GM11168 (cell line): ENCODE results near the gene TRIM58.

ENCODE experiments used
- in situ Hi-C: fragments of 300-500 bp; cut with MboI; formaldehyde crosslinking; loops from one replicate; pipeline ENCODE4 v1.12.0; 2022; ENCODE audit warnings: low sequenced_read_pairs; ENCODE audit not compliant: unreplicated experiment

Gene TRIM58, protein sequence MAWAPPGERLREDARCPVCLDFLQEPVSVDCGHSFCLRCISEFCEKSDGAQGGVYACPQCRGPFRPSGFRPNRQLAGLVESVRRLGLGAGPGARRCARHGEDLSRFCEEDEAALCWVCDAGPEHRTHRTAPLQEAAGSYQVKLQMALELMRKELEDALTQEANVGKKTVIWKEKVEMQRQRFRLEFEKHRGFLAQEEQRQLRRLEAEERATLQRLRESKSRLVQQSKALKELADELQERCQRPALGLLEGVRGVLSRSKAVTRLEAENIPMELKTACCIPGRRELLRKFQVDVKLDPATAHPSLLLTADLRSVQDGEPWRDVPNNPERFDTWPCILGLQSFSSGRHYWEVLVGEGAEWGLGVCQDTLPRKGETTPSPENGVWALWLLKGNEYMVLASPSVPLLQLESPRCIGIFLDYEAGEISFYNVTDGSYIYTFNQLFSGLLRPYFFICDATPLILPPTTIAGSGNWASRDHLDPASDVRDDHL

DNA sequence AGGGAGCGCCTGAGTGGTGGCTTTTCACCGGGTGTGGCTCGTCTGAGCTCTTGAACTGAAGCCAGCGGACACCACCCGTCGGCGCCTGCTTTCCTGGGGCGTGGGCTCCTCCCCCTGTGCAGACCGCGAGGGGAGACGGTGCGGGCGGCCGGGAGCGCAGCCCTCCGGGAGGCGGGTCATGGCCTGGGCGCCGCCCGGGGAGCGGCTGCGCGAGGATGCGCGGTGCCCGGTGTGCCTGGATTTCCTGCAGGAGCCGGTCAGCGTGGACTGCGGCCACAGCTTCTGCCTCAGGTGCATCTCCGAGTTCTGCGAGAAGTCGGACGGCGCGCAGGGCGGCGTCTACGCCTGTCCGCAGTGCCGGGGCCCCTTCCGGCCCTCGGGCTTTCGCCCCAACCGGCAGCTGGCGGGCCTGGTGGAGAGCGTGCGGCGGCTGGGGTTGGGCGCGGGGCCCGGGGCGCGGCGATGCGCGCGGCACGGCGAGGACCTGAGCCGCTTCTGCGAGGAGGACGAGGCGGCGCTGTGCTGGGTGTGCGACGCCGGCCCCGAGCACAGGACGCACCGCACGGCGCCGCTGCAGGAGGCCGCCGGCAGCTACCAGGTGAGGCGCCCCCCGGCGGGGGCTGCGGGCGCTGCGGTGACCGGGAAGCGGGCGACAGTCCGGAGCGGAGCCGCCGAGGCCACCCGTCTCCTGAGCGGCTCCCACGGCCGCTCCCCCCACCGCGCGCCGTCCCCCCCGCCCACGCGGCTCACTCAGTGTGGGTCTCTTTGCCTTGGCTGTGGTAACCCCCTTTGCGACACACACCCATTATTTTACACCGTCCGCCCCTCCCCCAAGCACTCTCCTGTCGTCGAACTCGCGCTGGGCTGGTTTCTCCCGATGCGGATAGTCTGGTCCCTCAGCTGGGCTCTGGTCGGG, at the start of gene TRIM58:
Gene TRIM58 (plus strand): TSS at position 119 of the 916 bp plus-strand sequence. CDS start 60 bp downstream, at position 179.
- in situ Hi-C loops = no loop called here

DNA sequence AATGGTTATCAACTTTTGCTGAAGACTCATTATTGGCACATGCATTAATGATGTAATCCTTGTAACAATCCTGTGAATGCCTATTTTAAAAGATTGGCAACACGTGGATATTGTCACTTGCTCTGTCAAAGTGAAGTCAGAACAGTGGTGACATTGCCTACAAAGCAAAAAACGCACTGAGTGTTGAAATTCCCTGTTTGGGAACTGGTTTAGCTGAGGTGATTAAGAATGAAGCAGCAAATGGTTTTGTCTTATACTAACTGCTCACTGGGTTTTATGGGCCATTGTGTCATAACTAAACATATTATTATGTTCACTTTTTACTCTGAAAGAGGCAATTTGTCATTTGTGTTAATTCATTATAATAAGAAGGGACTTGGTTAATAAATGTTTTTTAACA, 44.4 kb upstream of the TRIM58 start:
- in situ Hi-C loops = no loop called here

DNA sequence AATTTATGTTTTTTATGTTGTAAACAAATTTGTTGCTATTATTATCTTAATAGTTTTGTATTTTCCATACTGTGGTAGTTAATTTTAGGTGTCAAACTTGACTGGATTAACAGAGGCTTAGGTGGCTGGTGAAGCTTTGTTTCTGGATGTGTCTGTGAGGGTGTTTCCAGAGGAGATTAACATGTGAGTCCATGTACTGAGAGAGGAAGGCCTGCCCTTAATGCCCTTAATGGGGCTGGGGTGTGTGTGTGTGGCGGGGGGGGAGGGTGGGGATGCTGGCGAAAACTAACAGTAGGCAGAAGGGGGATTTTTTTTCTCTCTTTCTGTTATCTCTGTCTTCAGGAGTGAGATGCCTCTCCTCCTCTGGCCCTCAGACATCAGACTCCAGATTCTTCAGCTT, 34.9 kb upstream of the TRIM58 start:
- in situ Hi-C loops = no loop called here

DNA sequence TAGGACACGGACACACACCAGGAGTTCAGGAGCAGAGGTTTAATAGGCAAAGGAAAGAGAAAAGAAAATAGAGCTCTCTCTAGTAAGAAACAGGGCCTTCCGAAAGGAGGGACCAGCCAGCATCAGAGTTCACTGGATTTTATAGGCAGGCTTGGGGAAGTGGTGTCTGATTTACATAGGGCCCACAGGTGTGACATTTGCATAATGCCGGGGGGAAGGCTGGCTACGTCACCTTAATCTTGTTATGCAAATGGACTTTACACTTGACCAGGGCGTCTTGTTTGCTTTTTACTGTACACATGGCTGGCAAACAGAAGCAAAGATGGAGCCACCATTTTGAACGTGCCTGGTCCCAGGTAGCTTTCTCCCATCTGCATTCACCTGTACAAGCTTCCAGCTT, 33.0 kb upstream of the TRIM58 start, which contains the start of gene OR14A16:
Gene OR14A16 (minus strand): TSS at position 97 of the 400 bp plus-strand sequence. CDS start 8,390 bp downstream, outside the sequence.
- in situ Hi-C loops = no loop called here

DNA sequence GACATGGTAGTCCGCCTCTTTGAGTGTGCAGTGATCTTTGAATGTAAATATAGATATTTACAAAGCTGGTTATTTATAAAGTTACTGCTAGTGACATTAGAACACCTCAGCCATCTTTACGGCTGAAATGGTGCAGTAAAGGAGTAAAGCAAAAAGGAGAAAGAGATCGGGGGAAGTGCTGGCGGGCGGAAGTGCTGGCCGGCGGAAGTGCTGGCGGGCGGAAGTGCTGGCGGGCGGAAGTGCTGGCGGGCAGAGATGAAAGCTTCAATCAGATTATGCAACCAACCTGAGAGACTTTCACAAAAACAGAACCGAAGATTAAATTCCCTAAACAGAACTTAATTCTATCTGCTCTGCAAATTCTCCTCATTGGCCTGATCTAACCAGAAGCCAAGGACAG, 31.6 kb upstream of the TRIM58 start:
- in situ Hi-C loops = no loop called here

DNA sequence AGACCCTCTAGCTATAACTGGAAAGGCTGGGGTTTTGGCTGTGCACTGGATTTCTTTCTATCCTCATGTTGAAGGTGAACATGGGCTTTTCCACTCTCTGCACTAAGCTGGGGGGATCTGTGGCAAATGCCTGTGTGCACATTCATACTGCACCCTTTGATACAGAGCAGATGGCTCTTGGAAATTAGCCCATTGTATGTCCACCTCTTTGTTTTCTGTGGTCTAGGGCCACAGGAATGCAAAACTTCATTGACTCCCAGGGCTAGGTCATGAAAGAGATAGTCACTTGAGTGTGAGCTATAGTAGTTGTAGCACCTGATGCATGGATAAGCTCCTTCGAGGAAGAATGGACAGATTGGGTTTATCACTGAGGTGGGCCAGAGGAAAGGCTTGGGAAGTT, 27.3 kb upstream of the TRIM58 start:
- in situ Hi-C loops = no loop called here

DNA sequence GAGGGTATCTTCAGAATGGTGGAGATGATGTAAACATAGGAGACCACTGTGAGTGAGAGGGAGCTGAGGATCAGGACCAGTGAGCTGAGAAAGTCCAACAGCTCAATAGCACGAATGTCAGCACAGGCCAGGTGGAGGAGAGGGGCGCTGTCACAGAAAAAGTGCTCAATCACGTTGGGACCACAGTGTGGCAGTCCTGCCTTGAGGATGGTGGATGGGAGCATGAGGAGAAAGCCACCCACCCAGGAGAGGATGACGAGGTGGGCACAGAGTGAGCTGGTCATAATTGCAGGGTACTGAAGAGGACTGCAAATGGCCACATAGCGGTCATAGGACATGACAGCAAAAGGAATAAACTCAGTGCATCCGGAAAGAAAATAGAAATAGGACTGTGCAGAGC, 23.4 kb upstream of the TRIM58 start:
- in situ Hi-C loops = no loop called here

DNA sequence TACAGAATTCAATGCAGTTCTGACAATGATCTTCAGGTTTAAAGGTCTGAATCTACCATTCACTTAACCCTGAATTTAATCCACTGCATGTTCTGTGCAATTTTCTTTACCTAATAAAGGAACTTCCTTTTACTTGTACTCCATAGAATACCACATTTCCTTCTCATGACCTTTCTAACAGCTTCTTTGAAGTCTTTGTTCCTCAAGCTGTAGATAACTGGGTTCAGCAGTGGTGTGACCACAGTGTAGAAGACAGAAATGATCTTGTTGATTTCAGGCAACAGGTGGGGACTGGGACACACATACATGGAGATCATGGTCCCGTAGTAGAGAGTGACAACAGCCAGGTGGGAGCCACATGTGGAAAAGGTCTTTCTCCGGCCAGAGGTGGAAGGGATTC, 16.2 kb upstream of the TRIM58 start:
- in situ Hi-C loops = no loop called here

DNA sequence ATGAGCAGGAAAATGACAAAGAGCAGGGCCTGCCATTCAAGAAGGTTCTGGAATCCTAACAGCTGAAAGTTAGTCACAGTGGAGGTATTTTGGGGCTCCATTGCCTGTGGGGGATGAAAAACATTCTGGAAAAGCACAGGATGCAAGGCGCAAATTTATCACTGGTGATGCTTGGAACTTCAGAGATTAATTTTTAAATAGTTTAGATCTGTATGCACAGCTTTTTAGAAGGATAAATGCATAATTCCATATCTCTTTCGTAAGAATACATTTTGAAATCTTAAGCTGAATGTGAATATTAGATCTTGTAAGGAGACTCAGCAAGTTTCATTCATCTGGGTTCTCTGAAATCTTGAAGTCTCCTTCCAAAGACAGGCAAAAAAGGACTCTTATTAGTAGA, 15.2 kb upstream of the TRIM58 start, which contains the start of gene OR11L1:
Gene OR11L1 (minus strand): TSS at position 101 of the 400 bp plus-strand sequence. CDS start 0 bp downstream, at position 101.
- in situ Hi-C loops = no loop called here

DNA sequence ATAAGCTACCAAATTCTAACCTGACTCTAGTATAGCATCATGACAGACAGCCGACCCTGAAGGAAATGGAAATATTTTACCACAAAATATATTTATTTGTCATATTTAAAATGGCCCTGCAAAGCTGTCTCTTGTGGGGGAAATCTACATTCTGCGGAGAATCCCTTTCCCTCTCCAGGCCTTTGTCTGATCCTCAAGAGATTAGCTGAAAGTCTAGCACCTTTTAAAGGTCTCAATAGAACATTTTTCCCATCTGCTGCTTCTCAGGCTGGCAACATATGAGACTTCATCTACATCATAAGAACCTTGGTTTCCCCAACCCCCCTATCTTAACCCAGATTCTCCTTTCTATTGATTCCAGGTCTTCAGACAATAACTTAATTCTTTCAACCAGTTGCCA, 13.6 kb upstream of the TRIM58 start:
- in situ Hi-C loops = no loop called here

DNA sequence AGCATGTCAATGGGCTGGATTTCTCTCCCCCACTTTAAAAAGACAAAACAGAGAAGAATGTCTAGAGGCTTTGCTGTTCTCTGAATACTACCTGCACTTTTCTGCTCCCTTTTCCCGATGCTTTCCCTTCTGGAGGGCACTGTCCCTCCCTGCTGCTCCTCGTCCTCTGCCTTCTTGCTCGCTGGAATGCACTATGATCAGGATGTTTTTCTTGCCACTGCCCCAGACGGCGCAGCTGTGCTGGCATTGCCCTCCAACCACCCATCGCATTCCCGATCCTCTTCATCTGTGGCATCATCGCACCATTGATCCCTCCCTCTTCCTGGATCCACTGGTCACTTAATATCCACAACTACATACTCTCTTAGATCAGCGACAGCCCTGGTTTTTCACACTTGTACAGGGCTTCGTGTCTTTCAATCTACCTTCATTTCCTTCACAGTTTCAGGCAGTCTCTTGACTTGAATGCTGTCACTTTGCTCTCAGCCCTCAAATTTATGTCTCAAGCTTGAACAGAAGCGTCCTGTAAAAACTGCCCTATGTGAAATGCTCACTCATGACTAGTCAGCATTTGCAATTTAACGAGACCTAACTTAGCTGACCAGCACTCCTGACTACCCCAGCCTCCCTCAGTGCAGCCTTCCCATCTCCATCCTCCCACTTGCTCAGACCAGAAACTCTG, 11.8 kb upstream of the TRIM58 start:
- in situ Hi-C loops = no loop called here

DNA sequence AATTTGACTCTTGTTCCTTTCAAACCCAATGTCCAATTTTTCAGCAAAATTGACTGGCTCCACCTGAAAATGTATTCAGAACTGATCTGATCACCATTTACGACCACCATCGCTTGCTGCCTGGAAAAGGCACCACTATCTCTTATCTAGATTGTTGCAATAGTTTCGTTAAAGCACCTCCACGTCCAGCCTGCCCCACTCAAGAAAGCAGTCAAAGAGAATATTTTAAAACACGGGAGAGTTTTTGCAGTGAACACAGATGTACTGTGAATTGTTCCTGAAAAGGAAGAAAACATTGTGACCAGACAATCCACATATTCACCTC, 11.3 kb upstream of the TRIM58 start:
- in situ Hi-C loops = no loop called here

DNA sequence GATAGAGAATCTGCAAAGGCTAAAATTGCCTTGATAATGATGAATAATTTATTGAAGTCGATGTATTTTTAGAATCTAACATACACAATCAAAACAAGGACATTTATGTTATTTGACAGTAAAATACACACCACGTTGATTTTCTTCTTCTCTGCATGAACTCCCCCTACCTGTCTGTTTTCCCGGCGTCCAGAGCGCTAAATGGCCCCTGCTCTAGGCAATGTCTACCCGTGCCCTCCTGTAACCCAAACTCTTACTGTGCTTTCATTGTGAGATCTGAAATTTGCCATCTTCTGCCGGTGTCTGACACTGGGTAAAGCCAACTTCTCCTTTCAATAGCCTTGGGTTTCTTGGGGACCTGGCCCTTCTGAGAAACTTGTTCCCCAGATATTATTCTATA, 8.6 kb upstream of the TRIM58 start:
- in situ Hi-C loops = no loop called here

DNA sequence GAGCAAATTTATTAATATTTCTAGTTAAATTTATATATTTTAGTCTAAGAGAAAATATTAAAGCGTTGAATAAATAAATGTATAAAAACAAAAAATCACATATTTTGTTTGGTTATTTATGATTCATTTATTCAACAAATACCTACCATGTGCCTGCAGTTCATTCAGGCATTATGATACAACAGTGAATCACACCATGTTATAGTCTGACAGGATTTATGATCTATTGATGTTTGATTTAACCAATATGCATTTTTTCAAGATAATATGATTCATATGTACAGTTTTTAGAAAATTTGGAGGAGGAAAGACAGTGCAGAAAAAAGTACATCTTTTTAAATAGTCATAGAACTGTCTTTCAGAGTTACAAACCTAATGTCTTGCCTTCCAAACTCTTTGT, 7.4 kb upstream of the TRIM58 start:
- in situ Hi-C loops = no loop called here

DNA sequence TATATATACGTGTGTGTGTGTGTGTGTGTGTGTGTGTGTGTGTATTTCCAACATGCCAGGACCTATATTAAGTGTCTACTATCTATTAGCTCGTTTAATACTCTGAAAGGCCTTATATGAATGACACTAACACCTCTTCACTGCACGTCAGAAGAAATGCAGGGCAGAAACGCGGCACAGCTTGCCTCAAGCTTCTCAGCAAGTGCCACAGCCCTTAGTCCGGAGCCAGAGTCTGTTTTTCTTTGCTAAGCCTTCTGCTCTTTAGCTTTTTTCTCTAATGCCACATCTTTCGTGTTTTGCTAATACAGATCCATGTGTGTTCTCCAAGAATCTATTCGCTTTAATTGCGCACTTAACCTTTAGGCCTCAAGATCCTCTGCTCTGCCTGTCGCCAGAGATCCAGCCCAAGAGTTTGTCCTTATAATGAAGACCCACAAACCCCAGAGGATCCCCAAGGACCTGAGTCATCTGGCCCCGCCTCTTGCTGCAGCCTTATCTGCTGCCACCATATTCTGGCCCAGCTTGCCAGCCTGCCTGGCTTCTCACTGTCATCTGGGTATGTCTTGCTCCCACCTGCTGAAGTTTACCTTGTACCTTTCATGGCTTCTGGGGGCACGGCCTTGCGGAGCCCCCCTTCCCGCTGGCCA, 2.0 kb upstream of the TRIM58 start:
- in situ Hi-C loops = no loop called here

DNA sequence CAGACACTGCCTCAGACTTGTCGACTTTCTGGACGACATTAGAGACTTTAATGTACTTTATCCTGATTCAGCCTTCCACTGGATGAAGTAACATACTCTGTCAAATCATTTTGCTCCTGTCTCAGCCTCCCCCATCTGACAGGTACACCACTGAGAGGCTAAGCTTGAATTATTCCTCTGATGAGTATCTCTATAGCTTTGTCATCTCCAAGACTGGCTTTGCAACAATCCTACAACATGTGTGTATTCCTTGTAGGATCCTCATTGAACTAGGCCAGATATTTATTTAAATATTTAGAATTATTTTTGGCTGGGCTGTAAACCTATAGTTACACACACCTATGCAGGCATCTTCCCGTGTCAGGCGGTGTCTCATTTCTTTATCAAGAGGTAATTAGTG, 1.1 kb upstream of the TRIM58 start:
- in situ Hi-C loops = no loop called here

DNA sequence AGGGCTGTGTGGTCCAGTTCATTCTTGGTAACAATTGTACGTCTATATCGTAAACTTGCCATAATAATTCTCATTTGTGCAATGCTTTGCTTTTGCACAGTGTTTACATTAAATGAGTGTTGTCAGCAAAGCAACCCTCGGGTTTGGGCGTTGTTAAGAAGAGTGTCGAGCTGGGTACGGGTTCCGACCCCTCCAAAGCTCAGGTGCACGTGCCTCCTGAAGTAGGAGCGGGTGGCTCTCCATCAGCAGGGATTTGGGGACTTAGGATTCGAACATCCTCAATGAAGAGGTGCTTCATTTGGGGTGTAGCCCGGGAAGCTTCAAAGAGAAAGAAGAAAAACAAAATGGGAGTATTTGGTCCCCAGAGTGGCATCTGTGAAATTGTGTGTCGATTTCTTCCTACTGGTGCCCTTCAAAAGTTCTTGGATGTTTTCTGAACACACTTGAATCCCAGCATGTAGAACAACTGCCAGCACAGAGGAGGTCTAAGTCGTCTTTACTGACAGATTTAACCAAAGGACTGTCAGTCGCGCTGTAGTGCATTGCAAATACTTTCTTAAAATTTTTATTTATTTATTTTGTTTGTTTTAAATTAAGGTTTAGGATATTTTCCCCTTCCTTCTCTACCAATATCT, 1.1 kb downstream of the TRIM58 start:
- in situ Hi-C loops = no loop called here

DNA sequence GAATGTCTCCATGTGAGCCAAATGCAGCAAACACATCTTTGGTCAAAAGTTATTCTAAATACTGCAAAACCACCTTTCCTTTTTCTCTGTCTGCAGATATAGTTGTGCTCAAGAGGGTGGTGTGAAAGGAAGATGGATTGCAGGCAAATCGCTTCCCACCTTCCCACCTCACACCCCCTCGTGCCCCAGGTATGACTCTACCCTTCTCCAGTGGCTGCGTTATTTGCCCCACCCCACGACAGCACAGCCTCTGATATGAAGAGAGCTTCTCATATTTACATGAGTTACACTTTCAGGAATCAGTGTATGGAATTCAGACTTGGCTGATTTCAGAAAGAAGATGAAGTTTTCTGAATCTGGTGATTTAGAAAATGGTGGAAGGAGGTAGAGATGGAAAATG, 5.8 kb downstream of the TRIM58 start:
- in situ Hi-C loops = no loop called here

DNA sequence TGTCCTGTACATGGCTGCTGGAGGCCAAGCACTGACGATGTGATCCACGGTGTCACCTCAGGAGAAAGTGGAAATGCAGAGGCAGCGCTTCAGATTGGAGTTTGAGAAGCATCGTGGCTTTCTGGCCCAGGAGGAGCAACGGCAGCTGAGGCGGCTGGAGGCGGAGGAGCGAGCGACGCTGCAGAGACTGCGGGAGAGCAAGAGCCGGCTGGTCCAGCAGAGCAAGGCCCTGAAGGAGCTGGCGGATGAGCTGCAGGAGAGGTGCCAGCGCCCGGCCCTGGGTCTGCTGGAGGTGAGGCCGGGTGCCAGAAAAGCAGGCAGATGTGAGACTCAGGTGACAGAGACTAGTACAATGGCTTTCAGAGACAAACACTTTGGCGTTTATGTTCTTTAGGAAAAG, 7.7 kb downstream of the TRIM58 start:
- in situ Hi-C loops = no loop called here

DNA sequence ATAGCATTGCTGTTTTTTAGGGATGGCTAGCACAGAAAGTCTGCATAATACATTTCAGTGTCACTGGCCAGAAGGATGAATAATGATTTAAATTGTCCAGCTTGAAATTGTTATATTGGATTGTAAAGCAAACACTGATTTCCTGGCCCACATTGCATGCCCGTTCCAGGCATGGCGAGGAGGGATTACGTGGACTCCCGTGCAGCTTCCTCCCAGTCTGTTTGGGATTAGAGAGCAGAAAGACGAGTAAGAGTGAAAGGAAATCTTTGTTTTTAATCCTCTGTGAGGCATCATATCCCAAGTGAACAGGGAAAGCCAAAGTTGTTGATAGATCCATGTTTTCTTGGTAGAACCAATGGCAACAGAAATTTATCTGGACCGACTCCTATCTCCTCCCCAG, 8.4 kb downstream of the TRIM58 start:
- in situ Hi-C loops = no loop called here
